BLaER1 treated with 17β-estradiol and CSF1 and Interleukin-3, amounts not matched to agents 10 nM and 100 nM (cell line): ENCODE measurements around the gene TICAM2.

ENCODE experiments used
- H3K27ac ChIP-seq, 11 experiments: shearing (Covaris generic); formaldehyde crosslinking; 2 replicates each; pipeline ENCODE4 v1.8.1; 2022
- H3K27me3 ChIP-seq, 11 experiments: shearing (Covaris generic); formaldehyde crosslinking; 2 replicates each; pipeline ENCODE4 v1.8.1; 2022
- H3K36me3 ChIP-seq, 11 experiments: shearing (Covaris generic); formaldehyde crosslinking; 2 replicates each; pipeline ENCODE4 v1.8.1; 2022
- H3K4me1 ChIP-seq, 10 experiments: shearing (Covaris generic); formaldehyde crosslinking; 2 replicates each; pipeline ENCODE4 v1.8.1; 2022
- H3K4me2 ChIP-seq, 11 experiments: shearing (Covaris generic); formaldehyde crosslinking; 2 replicates each; pipeline ENCODE4 v1.8.1; 2022
- H3K4me3 ChIP-seq, 10 experiments: shearing (Covaris generic); formaldehyde crosslinking; 2 replicates each; pipeline ENCODE4 v1.8.1; 2022
- H3K9ac ChIP-seq, 11 experiments: shearing (Covaris generic); formaldehyde crosslinking; 2 replicates each; pipeline ENCODE4 v1.8.1; 2022
- H3K9me3 ChIP-seq, 11 experiments: shearing (Covaris generic); formaldehyde crosslinking; replicated peaks in 1 of 11; 2 replicates each; pipeline ENCODE4 v1.8.1; 2022
- H4K20me1 ChIP-seq, 11 experiments: shearing (Covaris generic); formaldehyde crosslinking; 2 replicates each; pipeline ENCODE4 v1.8.1; 2022
- Cebpa-rat ChIP-seq, 11 experiments: shearing (Covaris generic); IDR thresholded peaks; 2 replicates each; pipeline ENCODE4 v1.8.1; 2022

Gene TICAM2

DNA sequence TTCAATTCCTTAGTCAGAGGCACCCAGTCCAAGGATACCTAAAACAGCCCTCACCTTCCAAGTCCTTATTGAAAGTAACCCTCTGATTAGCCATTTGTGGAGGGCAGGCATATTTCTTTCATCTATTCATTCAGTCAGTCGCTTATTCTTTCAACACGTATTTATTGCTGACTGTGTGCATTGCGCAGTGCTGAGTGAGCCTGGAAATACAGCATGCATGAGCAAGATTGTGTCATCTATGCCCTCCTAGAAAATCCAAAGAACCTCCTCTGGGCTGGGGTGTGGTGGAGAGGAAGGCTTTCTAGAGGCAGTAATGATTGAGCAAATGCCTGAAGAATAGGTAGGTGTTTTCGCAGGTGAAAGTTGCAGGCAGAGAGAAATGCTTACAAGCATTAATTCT is 49.2 kb downstream of the TICAM2 start:
- Histone ChIP-seq H3K9ac (no peak overlapping the region), H3K4me1 (peaks cover 0 to 11% (median 0%) of the 10 kb centered on the region in 10 experiments; a peak in 2 of 20 replicates), H4K20me1 (no peaks in the 10 kb centered on the region), H3K4me2 (no peak overlapping the region), H3K9me3 (peaks cover 0 to 10% (median 0%) of the 10 kb centered on the region in 11 experiments; a peak in 5 of 22 replicates), H3K4me3 (no peak overlapping the region), H3K27me3 (no peaks in the 10 kb centered on the region), H3K36me3 (no peaks in the 10 kb centered on the region), H3K27ac (no peak overlapping the region)
- no peak for TF ChIP-seq Cebpa-rat (IDR thresholded peaks at IDR 0.05)

DNA sequence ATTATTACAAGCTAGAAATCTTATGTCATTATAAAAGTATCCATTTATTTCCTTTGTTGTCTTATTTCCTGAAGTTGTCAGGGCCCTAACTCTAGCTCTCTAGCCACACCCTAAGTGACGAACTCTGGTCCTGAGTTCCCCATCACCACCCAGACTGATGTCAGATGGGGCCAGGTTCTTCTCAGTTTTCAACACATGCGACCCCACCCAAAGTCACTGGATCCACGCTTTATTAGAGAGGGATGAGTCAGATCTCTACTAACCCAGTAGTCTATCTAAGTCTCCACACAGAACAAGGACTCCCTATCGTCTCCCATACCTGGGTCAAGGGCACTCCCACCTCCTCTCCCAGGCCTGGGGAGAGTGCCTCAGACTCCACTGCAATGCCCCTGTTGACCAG is 50.9 kb downstream of the TICAM2 start:
- Histone ChIP-seq H3K9ac (no peak overlapping the region), H3K4me1 (peaks cover 0 to 11% (median 0%) of the 10 kb centered on the region in 10 experiments; a peak in 2 of 20 replicates), H4K20me1 (no peaks in the 10 kb centered on the region), H3K27me3 (no peaks in the 10 kb centered on the region), H3K9me3 (peaks cover 10 to 20% (median 11%) of the 10 kb centered on the region in 11 experiments), H3K36me3 (no peaks in the 10 kb centered on the region), H3K4me3 (no peak overlapping the region), H3K4me2 (peak overlapping the region in 2 of 11 experiments; percentile 12 to 15; a peak in 2 of 22 replicates), H3K27ac (no peak overlapping the region)
- no peak for TF ChIP-seq Cebpa-rat (IDR thresholded peaks at IDR 0.05)

DNA sequence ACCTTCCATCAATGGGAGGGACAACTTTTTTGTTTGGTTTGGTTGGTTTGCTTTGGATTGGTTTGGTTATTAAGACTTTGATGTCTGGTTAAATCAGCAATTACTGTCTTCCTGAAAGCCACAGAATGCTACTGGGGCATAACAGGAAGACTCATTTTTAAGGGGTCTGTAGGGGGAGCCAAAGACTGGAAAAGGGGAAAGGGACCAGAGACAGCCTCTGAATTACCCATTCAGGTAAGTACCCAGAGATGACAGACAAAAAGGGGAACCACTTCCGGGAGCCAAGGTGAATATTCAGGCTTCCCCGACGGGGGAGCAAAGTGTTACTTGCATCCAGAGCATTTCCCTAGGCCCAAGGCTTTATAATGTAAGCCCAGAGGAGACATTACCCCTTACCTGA is 53.1 kb downstream of the TICAM2 start:
- H3K27ac ChIP-seq, result no peak overlapping the region
- H3K9me3 ChIP-seq, result peaks cover 25 to 31% (median 26%) of the 10 kb centered on the region in 11 experiments
- TF ChIP-seq Cebpa-rat (IDR thresholded peaks at IDR 0.05), result no peak
- peaks cover 0 to 11% (median 0%) of the 10 kb centered on the region in 10 experiments; a peak in 2 of 20 replicates for H3K4me1 ChIP-seq
- H3K27me3 ChIP-seq, result no peaks in the 10 kb centered on the region
- H4K20me1 ChIP-seq, result peaks cover 0 to 3% (median 0%) of the 10 kb centered on the region in 11 experiments; a peak in 2 of 22 replicates
- no peak overlapping the region for H3K4me2 ChIP-seq
- H3K36me3 ChIP-seq, result peaks cover 0 to 9% (median 0%) of the 10 kb centered on the region in 11 experiments; a peak in 1 of 22 replicates
- H3K4me3 ChIP-seq, result no peak overlapping the region
- H3K9ac ChIP-seq, result no peak overlapping the region

DNA sequence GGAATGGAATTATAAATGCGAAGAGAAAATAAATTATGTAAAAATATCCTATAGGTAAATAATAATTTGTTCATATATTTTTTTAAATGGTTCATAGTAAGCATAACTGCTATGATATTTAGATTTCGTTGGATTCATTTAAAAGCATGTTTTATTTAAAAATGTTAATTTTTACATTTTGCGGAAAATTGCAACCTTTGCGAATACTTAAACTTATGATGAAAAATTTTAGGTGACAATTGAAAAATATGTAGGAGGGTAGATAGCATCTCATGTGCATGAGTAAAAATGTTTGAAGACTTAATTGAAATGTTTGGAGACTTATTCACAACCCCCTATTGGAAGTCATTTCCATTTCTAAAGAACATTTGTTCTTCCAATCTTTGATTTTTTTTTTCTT is 53.6 kb downstream of the TICAM2 start:
- Histone ChIP-seq H3K4me2 (no peak overlapping the region), H3K4me1 (peaks cover 0 to 11% (median 0%) of the 10 kb centered on the region in 10 experiments; a peak in 2 of 20 replicates), H3K36me3 (peaks cover 0 to 9% (median 0%) of the 10 kb centered on the region in 11 experiments; a peak in 1 of 22 replicates), H3K27ac (no peak overlapping the region), H3K9me3 (peaks cover 25 to 31% (median 26%) of the 10 kb centered on the region in 11 experiments), H4K20me1 (peaks cover 0 to 8% (median 0%) of the 10 kb centered on the region in 11 experiments; a peak in 6 of 22 replicates), H3K9ac (no peak overlapping the region), H3K4me3 (no peak overlapping the region), H3K27me3 (no peaks in the 10 kb centered on the region)
- no peak for TF ChIP-seq Cebpa-rat (IDR thresholded peaks at IDR 0.05)

DNA sequence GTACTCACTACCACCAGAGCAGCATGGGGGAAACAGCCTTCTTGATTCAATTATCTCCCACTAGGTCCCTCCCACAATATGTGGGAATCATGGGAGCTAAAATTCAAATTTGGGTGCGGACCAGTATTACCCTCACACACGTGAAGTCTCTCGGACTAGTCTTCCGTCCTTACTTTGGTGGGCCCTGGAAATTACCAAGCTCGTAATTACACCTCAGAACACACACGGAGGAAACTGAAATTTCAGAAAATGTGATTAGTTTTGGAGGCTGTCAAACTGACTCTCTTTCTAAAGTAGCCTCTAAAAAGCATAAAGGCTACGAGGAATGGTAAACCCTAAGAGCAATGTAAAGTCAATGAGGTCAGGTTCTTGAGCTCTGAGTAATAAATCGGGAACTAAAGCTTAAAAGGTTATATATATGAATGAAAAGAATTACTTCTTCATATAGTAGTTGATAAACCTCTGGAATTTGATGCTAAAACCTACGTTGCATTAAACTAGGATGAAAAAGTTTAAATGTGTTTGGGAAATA is 56.9 kb downstream of the TICAM2 start:
- H4K20me1 ChIP-seq, result peaks cover 28 to 40% (median 32%) of the 10 kb centered on the region in 11 experiments
- peak overlapping the region in 8 of 11 experiments; percentile 23 to 73 (median 53); a peak in 8 of 22 replicates for H3K4me2 ChIP-seq
- H3K9me3 ChIP-seq, result peaks cover 25 to 31% (median 26%) of the 10 kb centered on the region in 11 experiments
- H3K4me1 ChIP-seq, result peaks cover 0 to 30% (median 11%) of the 10 kb centered on the region in 10 experiments; a peak in 14 of 20 replicates
- no peaks in the 10 kb centered on the region for H3K27me3 ChIP-seq
- peak overlapping the region; percentile 52 to 74 (median 66); a peak in 20 of 22 replicates for H3K27ac ChIP-seq
- peak overlapping the region in 8 of 11 experiments; percentile 43 to 72 (median 64); a peak in 6 of 22 replicates for H3K9ac ChIP-seq
- peaks cover 14 to 36% (median 27%) of the 10 kb centered on the region in 11 experiments; a peak in 20 of 22 replicates for H3K36me3 ChIP-seq
- peak overlapping the region; percentile 42 to 98 (median 52) for H3K4me3 ChIP-seq
- TF ChIP-seq Cebpa-rat (IDR thresholded peaks at IDR 0.05), result no peak

DNA sequence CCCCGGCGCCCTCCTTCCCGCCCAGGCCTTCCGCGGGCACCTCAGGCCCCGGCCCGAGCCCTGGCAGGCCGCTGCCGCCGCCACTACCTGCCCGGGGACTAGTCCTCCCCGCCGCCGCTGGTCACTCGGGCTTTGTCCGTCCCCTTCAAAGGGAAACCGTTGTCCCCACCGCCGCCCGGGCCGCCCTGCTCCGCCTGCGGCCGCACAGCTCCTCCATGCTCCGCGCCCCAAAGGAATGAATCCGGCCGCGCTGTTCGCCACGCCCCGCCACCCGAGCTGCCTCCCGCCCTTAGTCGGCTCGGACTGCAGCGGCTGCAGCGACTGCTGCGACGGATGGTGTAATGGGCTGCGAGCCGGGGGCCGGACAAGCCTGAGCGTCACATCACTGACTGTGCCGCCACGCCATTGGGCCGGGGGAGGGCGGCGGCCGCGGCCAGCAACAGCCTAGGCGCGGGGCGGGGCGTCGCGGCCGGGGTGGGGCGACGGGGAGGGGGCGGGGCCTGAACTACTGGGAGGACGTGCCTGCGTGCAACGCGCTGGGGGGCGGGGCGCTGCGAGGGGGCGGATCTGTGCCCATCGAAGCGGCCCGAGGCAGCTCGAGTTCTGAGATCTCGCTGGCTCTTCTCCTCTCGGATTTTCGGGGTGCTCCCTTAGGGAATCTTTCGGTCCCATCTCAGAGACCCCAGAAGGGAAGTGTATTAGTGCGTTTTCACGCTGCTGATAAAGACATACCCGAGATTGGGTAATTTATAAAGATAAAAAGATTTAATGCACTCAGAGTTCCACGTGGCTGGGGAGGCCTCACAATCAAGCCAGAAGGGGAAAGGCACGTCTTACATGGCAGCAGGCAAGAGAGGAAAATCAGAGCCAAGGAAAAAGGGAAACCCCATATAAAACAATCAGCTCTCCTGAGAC is 57.6 kb downstream of the TICAM2 start, which contains the start of gene FEM1C:
Gene FEM1C, minus strand, starts transcription at position 340 of the 915 bp plus-strand sequence. CDS start 1,282 bp downstream, outside the sequence.
- peak within 1 kb of the TSS; percentile 86 to 100 (median 98) for H3K4me2 ChIP-seq
- peaks cover 20 to 43% (median 35%) of the 10 kb centered on the region in 11 experiments for H3K36me3 ChIP-seq
- no peaks in the 10 kb centered on the region for H3K27me3 ChIP-seq
- peaks cover 4 to 37% (median 16%) of the 10 kb centered on the region in 10 experiments; a peak in 19 of 20 replicates for H3K4me1 ChIP-seq
- H4K20me1 ChIP-seq, result peaks cover 28 to 47% (median 39%) of the 10 kb centered on the region in 11 experiments
- peak within 1 kb of the TSS; percentile 86 to 100 (median 96) for H3K4me3 ChIP-seq
- TF ChIP-seq Cebpa-rat (IDR thresholded peaks at IDR 0.05), result no peak
- peak within 1 kb of the TSS; percentile 96 to 99 (median 99) for H3K9ac ChIP-seq
- peaks cover 25 to 37% (median 29%) of the 10 kb centered on the region in 11 experiments for H3K9me3 ChIP-seq
- peak within 1 kb of the TSS; percentile 95 to 98 (median 98) for H3K27ac ChIP-seq

DNA sequence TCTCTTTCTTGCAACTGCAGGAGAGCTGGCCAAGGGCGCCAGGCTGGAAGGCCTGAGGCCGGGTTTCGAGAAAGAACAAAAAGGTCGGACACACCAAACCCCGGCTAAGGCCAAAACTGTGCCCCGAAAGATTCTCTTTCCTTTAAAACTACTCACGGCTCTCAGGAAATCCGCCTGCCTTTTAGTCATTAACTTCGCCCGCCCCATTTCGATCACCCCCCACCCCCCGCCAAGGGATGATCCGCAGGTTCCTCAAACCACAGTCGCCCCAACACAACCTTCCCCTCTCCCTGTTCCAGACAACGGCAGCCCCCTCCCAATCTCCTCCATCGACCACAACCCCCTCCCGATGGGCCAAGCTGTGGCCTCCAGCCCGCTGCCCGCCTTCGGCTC is 58.2 kb downstream of the TICAM2 start:
- peak overlapping the region; percentile 95 to 98 (median 98) for H3K27ac ChIP-seq
- peak overlapping the region; percentile 86 to 100 (median 98) for H3K4me2 ChIP-seq
- peaks cover 10 to 42% (median 22%) of the 10 kb centered on the region in 10 experiments for H3K4me1 ChIP-seq
- H4K20me1 ChIP-seq, result peaks cover 28 to 54% (median 46%) of the 10 kb centered on the region in 11 experiments
- peak overlapping the region; percentile 96 to 99 (median 99) for H3K9ac ChIP-seq
- no peaks in the 10 kb centered on the region for H3K27me3 ChIP-seq
- peak overlapping the region; percentile 86 to 100 (median 96) for H3K4me3 ChIP-seq
- H3K9me3 ChIP-seq, result peaks cover 25 to 43% (median 35%) of the 10 kb centered on the region in 11 experiments
- H3K36me3 ChIP-seq, result peaks cover 26 to 50% (median 41%) of the 10 kb centered on the region in 11 experiments
- no peak for TF ChIP-seq Cebpa-rat (IDR thresholded peaks at IDR 0.05)

- Histone ChIP-seq H4K20me1 (peaks cover 28 to 59% (median 51%) of the 10 kb centered on the region in 11 experiments), H3K9ac (peak overlapping the region; percentile 96 to 99 (median 99)), H3K36me3 (peaks cover 32 to 55% (median 47%) of the 10 kb centered on the region in 11 experiments), H3K9me3 (peaks cover 25 to 49% (median 41%) of the 10 kb centered on the region in 11 experiments), H3K4me2 (peak overlapping the region; percentile 86 to 100 (median 98)), H3K27me3 (no peaks in the 10 kb centered on the region), H3K27ac (peak overlapping the region; percentile 95 to 98 (median 98)), H3K4me3 (peak overlapping the region; percentile 86 to 100 (median 96)), H3K4me1 (peaks cover 16 to 43% (median 25%) of the 10 kb centered on the region in 10 experiments)
- TF ChIP-seq Cebpa-rat (IDR thresholded peaks at IDR 0.05), result no peak
Measured at GRCh38 chr5:115543365-115544042, 58.8 kb downstream of the TICAM2 start.
